ENCODE data around the gene RGS7. TPM values are rescaled to one million over a fixed set of nuclear protein-coding genes. Genes with fewer than 3 reads are reported as not detected.

The RGS7 gene
- total RNA-seq, 4 donors from 2014 or later = 0.47 TPM; not detected in 3

- DNase-seq (ENCODE audit: low spot score) (no peak), ATAC-seq (ENCODE audit: low FRiP score) (no peak)
- TF ChIP-seq CTCF (IDR thresholded peaks at IDR 0.05) = no peak
Observed at GRCh38 chr1:241136389-241136788, 220.6 kb downstream of the RGS7 start.

- DNase-seq (ENCODE audit: low spot score) (no peak), ATAC-seq (ENCODE audit: low FRiP score) (no peak)
- TF ChIP-seq CTCF (IDR thresholded peaks at IDR 0.05) = no peak
Observed at GRCh38 chr1:241131636-241132194, 225.3 kb downstream of the RGS7 start.

GRCh38 chr1:241130881-241131280 is 226.1 kb downstream of the RGS7 start:
- no peak for ATAC-seq (ENCODE audit: low FRiP score)
- TF ChIP-seq CTCF (IDR thresholded peaks at IDR 0.05) = no peak
- no peak for DNase-seq (ENCODE audit: low spot score)

GRCh38 chr1:241129207-241129960 is 227.6 kb downstream of the RGS7 start:
- DNase-seq (ENCODE audit: low spot score) (no peak), ATAC-seq (ENCODE audit: low FRiP score) (no peak)
- no peak for TF ChIP-seq CTCF (IDR thresholded peaks at IDR 0.05)

GRCh38 chr1:241125286-241125685 is 231.7 kb downstream of the RGS7 start:
- DNase-seq (ENCODE audit: low spot score) = no peak
- no peak for ATAC-seq (ENCODE audit: low FRiP score)
- no peak for TF ChIP-seq CTCF (IDR thresholded peaks at IDR 0.05)

- ATAC-seq (ENCODE audit: low FRiP score) (no peak), DNase-seq (ENCODE audit: low spot score) (no peak)
- no peak for TF ChIP-seq CTCF (IDR thresholded peaks at IDR 0.05)
Observed at GRCh38 chr1:241118049-241118448, 239.0 kb downstream of the RGS7 start.

- no peak for TF ChIP-seq CTCF (IDR thresholded peaks at IDR 0.05)
- DNase-seq (ENCODE audit: low spot score) (no peak), ATAC-seq (ENCODE audit: low FRiP score) (no peak)
Observed at GRCh38 chr1:241115784-241116183, 241.2 kb downstream of the RGS7 start.
